H9 (cell line): ENCODE results near the gene TERT. TPM values are rescaled to one million over a fixed set of nuclear protein-coding genes. Genes with fewer than 3 reads are reported as not detected.

ENCODE experiments used
- DNase-seq: peaks from one replicate; pipeline ENCODE4 v3.0.0-alpha.2; 2017
- H2AFZ ChIP-seq: one replicate; pipeline ENCODE4 v1.6.1; 2013; ENCODE audit warnings: mild to moderate bottlenecking, low read length, control low read depth, moderate library complexity
- H2AK5ac ChIP-seq: 2 replicates; pipeline ENCODE4 v1.6.1; 2013; ENCODE audit warnings: low read length, control low read depth, mixed read lengths; ENCODE audit not compliant: insufficient read length
- H2BK120ac ChIP-seq: one replicate; pipeline ENCODE4 v1.6.1; 2013; ENCODE audit warnings: low read depth, mild to moderate bottlenecking, low read length, control low read depth, inconsistent platforms; ENCODE audit not compliant: poor library complexity, severe bottlenecking
- H2BK12ac ChIP-seq: 2 replicates; pipeline ENCODE4 v1.6.1; 2013; ENCODE audit warnings: low read length, control low read depth, mixed read lengths, low read depth; ENCODE audit not compliant: insufficient read length
- H2BK15ac ChIP-seq: 2 replicates; pipeline ENCODE4 v1.6.1; 2013; ENCODE audit warnings: low read depth, low read length, control low read depth
- H2BK20ac ChIP-seq: one replicate; pipeline ENCODE4 v1.6.1; 2013; ENCODE audit warnings: low read depth, mild to moderate bottlenecking, low read length, control low read depth, inconsistent platforms; ENCODE audit not compliant: poor library complexity, severe bottlenecking
- H2BK5ac ChIP-seq: 2 replicates; pipeline ENCODE4 v1.6.1; 2013; ENCODE audit warnings: low read length, control low read depth, mixed read lengths; ENCODE audit not compliant: insufficient read length
- H3K14ac ChIP-seq: 2 replicates; pipeline ENCODE4 v1.6.1; 2013; ENCODE audit warnings: low read length, control low read depth; ENCODE audit not compliant: insufficient read depth
- H3K18ac ChIP-seq: 2 replicates; pipeline ENCODE4 v1.6.1; 2013; ENCODE audit warnings: low read depth, mild to moderate bottlenecking, mixed read lengths, low read length, control low read depth; ENCODE audit not compliant: insufficient read length
- H3K23ac ChIP-seq: 2 replicates; pipeline ENCODE4 v1.6.1; 2013; ENCODE audit warnings: low read length, control low read depth, mixed read lengths, low read depth; ENCODE audit not compliant: insufficient read length
- H3K23me2 ChIP-seq: 2 replicates; pipeline ENCODE4 v1.6.1; 2013; ENCODE audit warnings: low read depth, mild to moderate bottlenecking, mixed read lengths, low read length, control low read depth; ENCODE audit not compliant: insufficient read length, poor library complexity, severe bottlenecking
- H3K27ac ChIP-seq: 2 replicates; pipeline ENCODE4 v1.5.1; 2013; ENCODE audit warnings: low read length, control low read depth, mixed read lengths, low read depth; ENCODE audit not compliant: insufficient read length
- H3K27me3 ChIP-seq: 2 replicates; pipeline ENCODE4 v1.6.1; 2013; ENCODE audit warnings: low read length, control low read depth, inconsistent platforms; ENCODE audit not compliant: insufficient read depth
- H3K4ac ChIP-seq: 2 replicates; pipeline ENCODE4 v1.6.1; 2013; ENCODE audit warnings: low read depth, mild to moderate bottlenecking, control low read depth, inconsistent platforms, low read length, moderate library complexity
- H3K4me1 ChIP-seq: 2 replicates; pipeline ENCODE4 v1.6.1; 2013; ENCODE audit warnings: low read length, control low read depth, inconsistent platforms; ENCODE audit not compliant: insufficient read depth
- H3K4me2 ChIP-seq: 2 replicates; pipeline ENCODE4 v1.6.1; 2013; ENCODE audit warnings: low read length, control low read depth, mixed read lengths; ENCODE audit not compliant: insufficient read length, insufficient read depth
- H3K56ac ChIP-seq: 2 replicates; pipeline ENCODE4 v1.6.1; 2013; ENCODE audit warnings: low read depth, mild to moderate bottlenecking, mixed read lengths, low read length, control low read depth; ENCODE audit not compliant: insufficient read length
- H3K79me1 ChIP-seq: 2 replicates; pipeline ENCODE4 v1.6.1; 2013; ENCODE audit warnings: low read depth, mild to moderate bottlenecking, moderate library complexity, low read length, control low read depth, inconsistent platforms; ENCODE audit not compliant: insufficient read depth, poor library complexity, severe bottlenecking
- H3K79me2 ChIP-seq: 2 replicates; pipeline ENCODE4 v1.6.1; 2013; ENCODE audit warnings: low read length, control low read depth, inconsistent platforms; ENCODE audit not compliant: insufficient read depth
- H3K9ac ChIP-seq: 2 replicates; pipeline ENCODE4 v1.6.1; 2013; ENCODE audit warnings: low read length, control low read depth, mixed read lengths; ENCODE audit not compliant: insufficient read length; ENCODE audit errors: extremely low read depth
- H3K9me3 ChIP-seq: one replicate; pipeline ENCODE4 v1.6.1; 2013; ENCODE audit warnings: low read depth, low read length, inconsistent platforms; ENCODE audit not compliant: control insufficient read depth
- H3T11ph ChIP-seq: one replicate; pipeline ENCODE4 v1.6.1; 2013; ENCODE audit warnings: mild to moderate bottlenecking, low read length, control low read depth, inconsistent platforms
- H4K20me1 ChIP-seq: one replicate; pipeline ENCODE4 v1.6.1; 2013; ENCODE audit not compliant: control insufficient read depth, insufficient read length, insufficient read depth
- H4K5ac ChIP-seq: 2 replicates; pipeline ENCODE4 v1.6.1; 2013; ENCODE audit warnings: low read depth, mild to moderate bottlenecking, mixed read lengths, low read length, control low read depth; ENCODE audit not compliant: insufficient read length
- H4K8ac ChIP-seq: replicated peaks from 2 replicates; pipeline ENCODE4 v1.6.1; 2013; ENCODE audit warnings: low read length, control low read depth, mixed read lengths, low read depth; ENCODE audit not compliant: insufficient read length
- H4K91ac ChIP-seq: 2 replicates; pipeline ENCODE4 v1.6.1; 2013; ENCODE audit warnings: low read depth, mild to moderate bottlenecking, moderate library complexity, mixed read lengths, low read length, control low read depth; ENCODE audit not compliant: insufficient read length
- H3K27ac Mint-ChIP-seq, 3 experiments: 2 replicates in 2 of 3; 3 replicates in 1 of 3; pipeline ENCODE4 v1.8.0; 2020 to 2021; ENCODE audit warnings: mixed read lengths in 3 of 3, mild to moderate bottlenecking in 1 of 3, moderate library complexity in 1 of 3
- H3K27me3 Mint-ChIP-seq: 2 replicates; pipeline ENCODE4 v1.8.0; 2021; ENCODE audit warnings: low read depth, mild to moderate bottlenecking, moderate library complexity, mixed read lengths
- H3K36me3 Mint-ChIP-seq, 3 experiments: 2 replicates in 2 of 3; 3 replicates in 1 of 3; pipeline ENCODE4 v1.8.0; 2020 to 2021; ENCODE audit warnings: low read depth in 3 of 3, mixed read lengths in 3 of 3; ENCODE audit not compliant: insufficient read depth in 1 of 3
- H3K4me1 Mint-ChIP-seq, 2 experiments: 2 replicates each; pipeline ENCODE4 v1.8.0; 2020; ENCODE audit warnings: mixed read lengths in 2 of 2
- H3K4me3 Mint-ChIP-seq, 2 experiments: 2 replicates in 1 of 2; 3 replicates in 1 of 2; pipeline ENCODE4 v1.8.0; 2020 to 2021; ENCODE audit warnings: mild to moderate bottlenecking in 2 of 2, mixed read lengths in 2 of 2, moderate library complexity in 1 of 2
- H3K9me3 Mint-ChIP-seq, 2 experiments: 2 replicates in 1 of 2; 3 replicates in 1 of 2; pipeline ENCODE4 v1.8.0; 2020; ENCODE audit warnings: mild to moderate bottlenecking in 2 of 2, mixed read lengths in 2 of 2, moderate library complexity in 1 of 2
- CTCF ChIP-seq: fragments of 200-600 bp; sonication (generic); conservative IDR thresholded peaks from 3 replicates; pipeline ENCODE4 v1.8.0; 2021; ENCODE audit warnings: antibody characterized with exemption, mild to moderate bottlenecking
- WGBS: extraction: QIAGEN DNeasy Blood & Tissue Kit; methylation state at CpG from one replicate; pipeline ENCODE4 v1.1.7; 2013; ENCODE audit warnings: missing lambda C conversion rate, low lambda C conversion rate, mixed read lengths; ENCODE audit not compliant: insufficient read length; ENCODE audit errors: extremely low coverage; 5-methylcytosine and 5-hydroxymethylcytosine counted together
- total RNA-seq: library from RNA; stranded (reverse); gene quantifications from 2 replicates; pipeline ENCODE4 v1.2.1, GENCODE V29; 2021

The TERT gene
- total RNA-seq, 1 experiment from 2014 or later: 15.5 TPM

- no CpG with 5 or more reads among the region's 39 CpGs for WGBS
These were observed 23.6 kb downstream of the TERT start for GRCh38 chr5:1270933-1271914.

More at GRCh38 chr5:1270933-1271914, 23.6 kb downstream of the TERT start:
- Histone ChIP-seq H3K79me1 (no peaks in the 10 kb centered on the region), H2BK12ac (no peak overlapping the region), H2BK15ac (no peak overlapping the region), H2BK120ac (no peak overlapping the region), H4K8ac (no peak overlapping the region), H3K18ac (no peak overlapping the region), H3K23ac (no peak overlapping the region), H3K79me2 (peaks cover 2% of the 10 kb centered on the region; the same call in 1 of the 2 replicates), H4K5ac (no peak overlapping the region), H3K27me3 (no peaks in the 10 kb centered on the region), H3K4ac (no peak overlapping the region), H3K4me2 (no peak overlapping the region), H3K56ac (no peak overlapping the region), H2BK20ac (no peak overlapping the region), H3K9ac (no peak overlapping the region), H2AK5ac (no peak overlapping the region), H3K9me3 (no peaks in the 10 kb centered on the region), H3K4me1 (no peaks in the 10 kb centered on the region), H3K23me2 (no peaks in the 10 kb centered on the region), H3K14ac (no peak overlapping the region; the same call in 1 of the 2 replicates), H2AFZ (no peak overlapping the region), H4K20me1 (no peaks in the 10 kb centered on the region), H3T11ph (no peak overlapping the region), H3K27ac (no peak overlapping the region), H4K91ac (no peak overlapping the region), H2BK5ac (no peak overlapping the region)
- Mint-ChIP-seq H3K4me1 (no peaks in the 10 kb centered on the region), H3K36me3 (peaks cover 20 to 40% (median 31%) of the 10 kb centered on the region in 3 experiments; a peak in 6 of 7 replicates), H3K27me3 (peaks cover 1% of the 10 kb centered on the region; the same call in 1 of the 2 replicates), H3K4me3 (no peak overlapping the region), H3K9me3 (no peaks in the 10 kb centered on the region), H3K27ac (peak overlapping the region in 2 of 3 experiments; percentile 27 to 34; a peak in 3 of 7 replicates)
- no peak for TF ChIP-seq CTCF
- DNase-seq: no peak
